NCI-H1694 treated with DMSO at 0.1 percent for 48 hours (cell line): ENCODE data around the gene TMEM255B.

Source experiments
- DNase-seq: peaks from one replicate; lab custom pipeline; 2025; lab: John Stamatoyannopoulos, UW

TMEM255B gene

DNA sequence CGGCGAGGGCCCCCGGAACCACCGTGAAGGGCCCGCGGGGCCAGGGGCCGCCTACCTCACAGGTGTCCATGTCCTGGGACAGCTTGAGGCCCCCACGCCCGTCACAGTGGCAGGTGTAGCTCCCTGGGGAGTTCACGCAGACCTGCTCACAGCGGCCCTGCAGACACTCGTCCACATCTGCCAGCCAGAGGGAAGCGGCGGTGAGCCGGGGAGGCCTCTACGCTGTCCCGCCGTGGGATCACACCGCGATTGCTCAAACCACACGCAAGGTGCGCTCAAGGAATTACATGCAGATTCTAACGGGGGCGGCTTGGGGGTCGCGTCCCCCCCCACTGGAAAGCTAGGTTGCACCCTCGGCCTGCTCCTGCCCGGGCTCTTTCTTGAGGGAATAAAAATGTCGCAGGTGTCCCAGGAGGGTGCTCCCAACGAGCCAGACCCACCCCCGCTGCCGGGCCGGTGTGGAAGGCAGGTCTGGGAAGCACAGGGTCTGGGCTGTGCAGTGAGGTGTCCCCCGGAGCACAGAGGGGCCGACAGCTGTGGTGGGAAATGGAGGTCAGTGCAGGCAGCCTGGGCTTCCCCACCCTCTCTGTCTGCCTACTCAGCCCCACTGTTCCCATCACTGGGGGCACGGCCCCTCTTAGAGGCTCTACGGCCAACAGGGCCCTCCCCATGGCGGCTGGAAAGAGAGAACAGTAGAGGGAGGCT, 75.6 kb downstream of the TMEM255B start:
- DNase-seq, result no peak

DNA sequence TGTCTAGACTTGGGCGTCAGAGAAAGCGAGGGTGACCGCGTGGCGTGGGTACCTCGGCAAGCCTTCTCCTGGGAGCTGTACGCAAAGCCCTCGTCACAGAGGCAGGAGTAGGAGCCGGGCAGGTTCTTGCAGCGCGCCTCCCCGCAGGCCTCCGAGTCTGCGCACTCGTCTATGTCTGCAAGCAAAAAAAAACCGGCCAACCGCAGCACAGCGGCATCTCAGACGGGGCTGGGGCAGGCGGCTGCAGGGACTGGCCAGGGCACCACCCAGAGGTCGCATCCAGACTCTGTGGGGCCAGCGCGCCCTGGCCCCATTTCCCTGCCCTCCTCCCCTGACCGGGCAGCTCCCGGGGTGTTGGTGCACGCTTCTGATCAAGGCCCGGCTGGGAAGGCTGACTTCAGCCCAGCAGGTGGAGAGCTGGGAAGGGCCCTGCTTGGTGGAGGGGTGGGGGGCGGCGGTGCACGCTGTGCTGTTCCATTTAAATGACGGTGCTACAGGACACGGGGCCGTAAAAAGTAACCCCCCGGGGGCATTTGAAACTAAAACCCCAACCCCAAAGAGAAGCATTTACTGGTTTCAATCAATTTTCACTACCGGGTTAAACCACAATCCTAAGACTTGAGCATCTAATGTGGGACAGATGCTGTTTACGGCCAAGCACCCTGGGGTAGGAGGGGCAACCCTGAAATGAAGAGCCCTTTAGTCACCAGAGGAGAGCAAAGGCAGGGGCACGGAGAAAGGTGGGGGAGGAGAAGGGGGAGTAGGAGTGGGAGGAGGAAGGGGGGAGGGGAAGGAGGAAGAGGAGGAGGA, 76.6 kb downstream of the TMEM255B start:
- DNase-seq, result peak; percentile 90

DNA sequence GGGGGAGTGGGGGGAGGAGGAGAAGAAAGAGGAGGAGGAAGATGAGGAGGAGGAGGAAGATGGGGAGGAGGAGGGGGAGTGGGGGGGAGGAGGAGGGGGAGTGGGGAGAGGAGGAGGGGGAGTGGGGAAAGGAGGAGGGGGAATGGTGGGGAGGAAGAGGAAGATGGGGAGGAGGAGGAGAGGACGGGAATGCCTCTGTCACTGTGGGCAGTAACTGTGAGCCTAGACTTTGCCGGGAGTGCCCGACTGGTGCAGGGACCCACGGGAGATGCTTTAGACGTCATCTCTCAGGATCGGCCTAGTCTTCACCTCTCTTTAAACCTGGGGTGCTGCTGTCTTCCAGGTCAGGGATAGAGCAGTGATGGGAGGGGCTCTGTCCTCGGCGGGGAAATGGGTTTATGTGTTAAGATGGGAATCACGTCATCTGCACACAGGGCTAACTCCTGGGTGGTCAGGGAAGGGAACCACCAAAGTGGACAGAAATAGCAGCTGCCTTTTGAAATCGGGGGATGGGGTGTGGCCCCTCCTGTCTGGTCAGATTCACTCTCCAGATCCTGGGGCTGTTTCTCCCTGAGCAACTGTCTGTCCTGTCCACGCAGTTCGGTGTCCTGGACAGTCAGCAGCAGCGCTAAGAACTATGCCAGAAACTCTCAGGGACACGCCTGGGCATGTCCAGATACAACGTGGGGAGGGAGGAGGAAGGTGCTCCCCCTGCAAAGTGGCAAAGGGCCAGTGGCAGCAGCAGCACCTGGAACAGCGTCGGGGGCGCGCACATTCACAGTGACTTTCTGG, 77.9 kb downstream of the TMEM255B start:
- DNase-seq, result peak; percentile 74

DNA sequence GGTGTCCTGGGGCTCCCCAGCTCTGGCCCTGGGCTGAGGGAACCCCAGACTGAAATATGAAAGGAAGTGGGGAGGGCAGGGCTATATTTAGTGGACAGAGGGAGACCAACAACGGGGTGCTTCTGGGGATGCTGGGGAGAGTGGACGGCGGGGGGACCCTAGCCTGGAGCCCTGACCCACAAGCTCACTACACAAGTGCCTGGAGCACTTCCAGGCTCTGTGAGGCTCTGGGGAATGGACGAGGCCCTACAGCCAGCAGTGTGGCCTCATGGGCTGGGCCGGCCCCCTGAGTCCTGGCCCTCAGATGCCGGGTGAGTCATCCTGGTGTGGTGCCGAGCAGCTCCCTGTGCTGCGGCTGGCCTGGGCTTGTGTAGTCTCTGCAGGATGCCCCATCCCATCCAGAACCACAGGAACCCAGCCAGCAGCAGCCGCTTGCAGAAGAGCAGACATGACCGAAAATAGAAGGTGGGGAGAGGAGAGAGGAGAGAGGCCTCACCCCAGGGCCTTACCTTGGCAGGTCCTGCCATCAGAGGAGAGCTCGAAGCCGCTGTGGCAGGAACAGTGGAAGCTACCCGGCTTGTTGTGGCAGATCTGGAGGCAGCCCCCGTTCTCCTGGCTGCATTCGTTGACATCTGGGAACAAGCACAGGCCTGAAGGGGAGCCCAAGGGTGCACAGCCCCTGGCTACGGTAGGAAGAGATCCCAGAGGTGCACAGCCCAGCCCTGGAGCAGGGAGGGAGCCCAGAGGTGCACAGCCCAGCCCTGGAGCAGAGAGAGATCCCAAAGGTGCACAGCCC, 78.7 kb downstream of the TMEM255B start:
- DNase-seq, result peak; percentile 65

DNA sequence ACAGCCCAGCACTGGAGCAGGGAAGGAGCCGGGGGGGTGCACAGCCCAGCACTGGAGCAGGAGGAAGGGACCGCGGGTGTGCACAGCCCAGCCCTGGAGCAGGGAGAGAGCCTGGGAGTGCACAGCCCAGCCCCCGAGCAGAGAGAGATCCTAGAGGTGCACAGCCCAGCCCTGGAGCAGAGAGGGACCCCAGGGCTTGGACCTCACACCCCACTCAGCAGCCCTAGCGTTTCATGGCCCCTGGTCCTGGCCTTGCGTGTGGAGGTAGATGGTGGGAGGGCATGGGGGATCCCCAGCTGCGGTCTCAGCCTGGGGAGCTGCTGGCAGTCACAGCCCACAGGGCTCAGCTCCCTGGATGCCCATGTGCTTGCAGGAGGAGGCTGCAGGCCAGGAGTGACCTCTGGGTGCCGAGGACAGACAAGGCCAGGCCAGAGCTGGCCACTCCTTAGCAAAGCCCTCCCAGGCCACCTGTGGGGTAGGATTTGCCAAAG, 79.7 kb downstream of the TMEM255B start:
- DNase-seq, result no peak

DNA sequence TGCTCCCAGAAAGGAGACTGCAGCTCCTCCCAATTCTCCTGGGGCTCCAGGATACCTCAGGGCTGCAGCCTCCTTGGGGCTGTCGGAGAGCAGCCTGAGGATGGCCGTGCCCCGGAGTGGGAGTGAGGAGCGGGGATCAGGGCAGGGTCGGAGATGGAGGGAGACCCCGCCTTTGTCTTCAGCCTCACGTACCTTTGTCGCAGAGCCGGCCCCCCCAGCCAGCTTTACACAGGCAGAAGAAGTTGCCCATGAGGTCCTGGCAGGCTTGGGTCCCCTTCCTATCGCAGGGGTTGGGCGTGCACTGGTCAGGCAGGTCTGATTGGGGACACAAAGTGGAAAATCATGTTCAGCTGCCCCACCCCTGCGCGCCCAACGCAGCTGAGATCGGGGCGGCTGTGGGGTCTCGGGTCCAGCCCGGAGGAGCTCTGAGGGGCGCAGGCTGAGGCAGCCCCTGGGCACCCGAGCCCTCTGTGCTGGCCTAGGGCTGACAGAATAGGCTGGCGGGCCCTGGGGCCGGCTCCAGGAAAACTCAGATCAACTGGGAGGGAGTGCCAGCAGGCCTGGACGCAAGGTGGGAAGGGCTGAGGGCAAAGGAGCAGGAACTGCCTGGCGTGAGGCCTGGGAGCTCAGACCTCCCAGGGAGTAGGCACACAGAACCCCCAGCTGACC, 80.6 kb downstream of the TMEM255B start:
- no peak for DNase-seq

DNA sequence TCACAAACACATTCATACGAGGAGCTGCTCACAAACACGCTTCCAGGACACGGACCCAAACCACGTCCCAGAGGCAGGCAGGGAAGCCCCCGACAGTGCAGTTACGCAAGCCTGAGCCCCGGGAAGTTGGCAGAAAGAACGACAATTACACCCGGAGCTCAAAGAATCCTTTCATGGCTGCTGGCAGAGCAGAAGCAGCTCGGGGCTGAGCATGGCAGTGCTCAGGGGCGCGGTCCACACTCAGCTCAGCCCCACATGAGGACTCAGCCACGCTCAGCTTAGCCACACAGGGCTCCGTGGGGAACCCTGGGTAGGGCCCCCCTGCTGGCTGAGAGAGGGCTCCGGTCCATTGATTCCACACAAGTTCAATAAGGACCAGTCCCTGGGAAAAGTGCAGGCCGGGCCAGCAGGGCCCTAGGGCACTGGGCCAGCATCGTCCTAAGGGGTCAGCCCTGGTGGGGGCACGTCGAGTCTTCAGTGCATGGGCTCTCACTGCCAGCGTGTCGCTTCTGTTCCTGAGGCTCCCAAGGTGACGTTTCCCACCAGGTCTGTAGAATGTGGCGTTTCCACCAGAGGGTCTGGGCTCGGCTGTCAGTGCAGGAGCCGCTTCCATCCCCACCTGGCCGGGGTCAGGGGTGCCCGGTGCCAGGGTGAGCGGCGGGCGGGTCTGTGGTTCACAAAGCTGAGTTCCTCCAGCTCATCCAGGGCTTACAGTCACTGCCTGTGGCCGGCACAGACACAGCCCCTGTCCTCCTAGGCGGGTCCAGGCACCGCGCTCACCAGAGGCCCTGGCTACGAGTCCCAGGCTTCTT, 81.7 kb downstream of the TMEM255B start:
- DNase-seq, result no peak

DNA sequence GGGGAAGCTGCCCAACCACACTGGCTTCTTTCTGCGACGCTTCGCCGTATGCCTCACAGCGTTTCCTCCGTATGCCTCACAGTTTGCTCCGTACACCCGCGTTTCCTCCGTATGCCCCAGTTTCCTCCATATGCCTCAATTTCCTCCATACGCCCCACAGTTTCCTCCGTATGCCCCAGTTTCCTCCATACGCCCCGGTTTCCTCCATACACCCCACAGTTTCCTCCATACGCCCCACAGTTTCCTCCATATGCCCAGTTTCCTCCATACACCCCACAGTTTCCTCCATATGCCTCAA, 82.3 kb downstream of the TMEM255B start:
- DNase-seq, result no peak

DNA sequence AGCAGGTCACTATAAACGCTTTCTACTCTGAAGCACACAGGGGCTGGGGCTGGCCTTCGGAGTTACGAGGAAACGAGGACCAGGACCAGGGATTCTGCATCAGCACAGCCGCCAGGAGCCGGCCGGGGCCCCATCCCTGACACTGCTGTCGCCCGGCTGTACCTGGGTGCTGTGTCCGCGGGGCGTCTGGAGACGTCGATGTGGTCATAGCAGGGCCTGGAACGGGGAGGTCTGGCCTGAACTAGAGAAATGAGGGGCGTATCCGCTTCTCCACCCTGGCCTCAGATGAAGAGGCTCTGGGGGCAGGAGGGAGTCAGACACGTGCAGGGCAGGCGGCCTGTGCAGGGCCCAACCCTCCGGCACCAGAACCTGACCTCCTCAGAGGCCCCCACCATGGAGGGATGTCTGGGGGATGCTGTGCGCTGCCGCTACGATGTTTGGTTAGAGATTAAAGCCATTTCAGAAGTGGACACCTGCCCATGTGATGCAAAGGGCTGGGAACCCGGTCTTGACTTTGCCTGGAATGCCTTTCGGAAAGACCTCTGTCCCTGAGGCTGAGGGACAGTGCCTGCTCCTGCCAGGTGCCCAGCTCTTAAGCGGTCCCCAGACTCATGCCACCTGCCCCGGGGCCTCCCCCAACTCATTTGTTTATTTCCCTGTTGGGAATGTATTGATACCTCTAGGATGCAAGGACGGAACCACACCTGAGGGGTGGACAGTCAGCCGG, 83.5 kb downstream of the TMEM255B start:
- no peak for DNase-seq

DNA sequence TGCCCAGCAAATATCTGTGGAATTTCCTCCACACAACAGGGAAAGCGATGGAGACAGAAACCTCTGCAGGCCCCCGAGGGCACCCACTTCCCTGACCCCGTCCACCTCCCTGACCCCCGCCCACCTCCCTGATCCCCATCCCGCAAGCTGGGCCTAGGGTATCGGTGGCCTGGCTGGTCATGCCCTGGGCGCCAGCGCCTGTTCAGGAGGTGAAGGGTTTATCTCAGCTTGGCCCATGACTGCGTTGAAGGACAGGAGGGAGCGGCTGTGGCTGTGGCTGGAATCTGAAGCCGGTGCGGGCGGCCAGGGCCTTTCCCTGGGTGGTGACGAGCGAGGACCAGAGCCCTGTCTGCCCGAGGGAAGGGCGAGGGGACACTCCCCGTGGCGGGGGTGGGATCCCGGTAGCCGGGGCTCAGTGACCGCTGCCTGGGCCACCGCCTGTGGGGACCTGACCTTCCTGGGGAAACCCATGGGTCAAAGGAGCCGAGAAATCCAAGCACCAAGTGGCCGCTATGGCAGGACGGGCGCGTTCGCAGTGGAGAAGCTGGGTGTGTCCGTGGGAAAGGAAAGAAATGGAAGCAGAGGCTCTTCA, 84.1 kb downstream of the TMEM255B start:
- DNase-seq, result no peak

DNA sequence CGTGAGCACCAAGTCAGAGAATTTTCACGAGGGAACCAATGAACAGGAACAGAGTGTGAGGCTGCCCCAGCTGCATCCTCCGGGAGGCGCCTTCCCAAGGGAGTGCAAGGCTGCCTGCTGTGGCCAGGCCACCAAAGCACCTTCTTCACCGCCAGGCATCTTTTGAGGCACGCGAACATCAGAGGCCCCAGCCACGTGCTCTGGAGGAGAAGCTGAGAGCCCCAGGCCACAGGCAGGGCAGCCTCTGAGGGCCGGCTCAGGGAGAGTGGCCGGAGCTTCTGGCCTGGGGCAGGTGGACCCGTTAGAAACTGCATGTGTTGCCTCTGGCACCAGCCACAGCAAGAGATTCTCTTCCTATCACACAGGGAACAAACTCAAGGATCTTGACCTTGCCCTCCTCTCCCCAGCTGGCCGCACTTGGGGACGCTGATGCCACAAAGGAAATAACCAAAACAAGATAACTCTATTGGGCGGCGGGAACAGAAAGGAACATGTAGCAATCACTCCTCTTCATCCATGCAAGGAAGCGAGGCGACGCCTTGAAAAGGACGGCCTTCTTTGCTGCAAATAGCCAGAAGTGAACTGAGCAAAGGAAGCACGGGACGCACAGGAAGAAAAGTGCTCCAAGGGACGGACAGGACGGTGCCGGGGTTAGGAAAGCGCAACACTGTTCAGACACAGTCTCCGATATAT, 85.0 kb downstream of the TMEM255B start:
- DNase-seq, result no peak

DNA sequence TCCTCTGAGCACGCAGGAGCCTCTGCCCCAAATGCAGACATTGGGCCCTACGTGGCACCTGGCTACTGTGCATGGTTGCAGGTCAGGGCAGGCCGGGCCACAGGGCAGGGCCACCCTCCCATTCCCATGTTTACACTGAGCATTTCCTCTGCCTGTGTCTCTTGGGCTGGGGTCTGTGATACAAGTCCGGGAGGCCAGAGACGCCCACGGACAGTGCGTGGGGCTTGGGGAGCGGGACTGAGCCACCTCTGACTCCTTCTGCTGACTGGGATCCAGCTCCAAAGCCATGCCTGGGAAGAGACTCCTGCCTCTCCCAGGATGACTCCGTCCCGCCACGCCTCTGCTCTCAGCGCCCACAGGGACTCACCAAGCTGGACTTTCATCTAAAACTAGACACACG, 86.0 kb downstream of the TMEM255B start:
- no peak for DNase-seq

DNA sequence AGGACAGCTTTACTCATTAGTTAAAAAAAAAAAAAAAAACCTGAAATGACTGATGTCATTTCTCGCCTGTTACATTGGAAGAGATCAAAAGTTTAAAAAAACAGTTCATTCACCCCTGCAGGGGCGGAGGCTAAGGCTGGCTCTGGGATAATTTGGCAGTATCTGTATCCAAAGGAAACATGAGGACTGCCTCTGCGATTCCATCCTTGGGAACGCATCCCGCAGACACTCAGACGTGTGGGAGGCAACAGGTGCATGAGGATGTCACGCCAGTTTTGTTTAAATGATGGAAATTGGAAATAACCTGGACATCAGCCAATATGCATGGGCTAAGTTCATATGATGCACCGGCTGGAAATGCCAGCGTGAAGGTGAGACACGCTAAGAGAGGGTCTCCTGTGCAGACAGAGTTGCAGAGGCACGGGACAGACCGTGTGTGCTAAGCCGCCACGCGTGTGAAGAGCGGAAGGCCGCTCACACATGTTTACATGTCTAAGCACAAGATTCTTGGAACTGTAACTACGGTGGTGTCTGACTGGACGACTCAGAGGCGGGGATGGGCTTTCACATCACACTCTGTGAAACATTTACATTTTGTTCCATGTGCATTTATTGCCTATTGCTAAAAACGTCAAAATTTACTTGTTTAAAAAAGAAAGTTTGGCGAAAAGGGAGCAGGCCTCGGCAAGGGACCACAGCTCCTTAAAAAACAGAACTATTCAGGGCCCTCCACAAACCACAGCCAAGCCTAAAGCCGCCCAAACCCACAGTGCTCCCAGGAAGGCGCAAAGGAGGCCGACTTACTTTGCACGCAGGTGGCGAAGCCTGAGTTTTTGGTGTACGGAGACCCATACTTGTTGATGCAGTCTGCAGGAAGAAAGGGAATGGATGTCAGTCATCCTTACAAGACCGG, 87.0 kb downstream of the TMEM255B start:
- DNase-seq, result no peak

DNA sequence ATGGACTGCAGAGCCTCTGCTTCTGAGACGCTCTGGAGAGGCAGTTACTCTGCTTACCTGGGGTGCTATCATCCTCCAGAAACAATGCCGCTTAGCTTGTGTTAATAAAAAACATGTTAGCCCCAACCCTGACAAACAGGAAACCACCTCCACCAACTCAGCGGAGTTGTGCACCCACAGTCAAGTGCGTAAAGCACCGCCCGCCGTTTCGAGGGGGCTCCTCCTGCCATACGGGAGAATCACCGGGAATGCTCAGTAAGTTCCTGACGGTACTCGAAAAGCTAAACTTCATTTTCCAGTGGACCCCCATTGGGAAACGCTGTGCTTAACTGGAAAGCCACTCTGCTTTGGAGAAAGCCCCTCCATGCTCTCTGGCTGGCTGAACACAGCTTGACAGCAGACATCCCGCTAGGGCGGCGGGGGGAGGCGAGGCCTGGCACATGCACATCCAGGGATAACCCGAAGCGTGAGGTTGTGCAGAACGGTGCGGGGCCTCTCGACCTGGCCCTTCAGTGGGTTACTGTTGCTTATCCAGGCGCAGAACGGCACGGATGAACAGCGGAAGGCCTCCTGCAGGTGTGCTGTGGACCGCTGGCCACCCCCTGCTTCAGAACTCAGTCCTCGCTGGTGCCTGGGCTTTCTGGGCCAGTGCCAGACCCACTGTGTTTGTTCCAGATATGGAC, 87.8 kb downstream of the TMEM255B start:
- DNase-seq, result no peak

DNA sequence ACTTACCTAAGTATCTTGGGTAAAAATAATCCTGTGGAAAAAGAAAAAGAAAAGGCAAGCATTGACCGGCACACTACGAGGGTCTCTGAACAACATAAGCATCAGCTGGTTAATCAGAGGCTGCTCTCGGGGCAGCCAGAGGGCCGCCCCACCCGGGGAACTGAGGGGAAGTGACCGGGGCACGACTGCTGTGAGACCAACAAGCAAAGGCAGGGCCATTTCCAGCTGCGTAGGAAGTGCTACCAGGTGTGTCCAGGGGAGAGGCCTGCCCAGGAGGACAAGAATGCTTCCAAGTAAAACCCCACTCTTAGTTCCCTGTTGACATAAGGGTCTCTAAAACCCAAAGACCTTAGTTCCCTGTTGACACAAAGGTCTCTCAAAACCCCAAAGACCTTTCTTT, 89.0 kb downstream of the TMEM255B start:
- no peak for DNase-seq

DNA sequence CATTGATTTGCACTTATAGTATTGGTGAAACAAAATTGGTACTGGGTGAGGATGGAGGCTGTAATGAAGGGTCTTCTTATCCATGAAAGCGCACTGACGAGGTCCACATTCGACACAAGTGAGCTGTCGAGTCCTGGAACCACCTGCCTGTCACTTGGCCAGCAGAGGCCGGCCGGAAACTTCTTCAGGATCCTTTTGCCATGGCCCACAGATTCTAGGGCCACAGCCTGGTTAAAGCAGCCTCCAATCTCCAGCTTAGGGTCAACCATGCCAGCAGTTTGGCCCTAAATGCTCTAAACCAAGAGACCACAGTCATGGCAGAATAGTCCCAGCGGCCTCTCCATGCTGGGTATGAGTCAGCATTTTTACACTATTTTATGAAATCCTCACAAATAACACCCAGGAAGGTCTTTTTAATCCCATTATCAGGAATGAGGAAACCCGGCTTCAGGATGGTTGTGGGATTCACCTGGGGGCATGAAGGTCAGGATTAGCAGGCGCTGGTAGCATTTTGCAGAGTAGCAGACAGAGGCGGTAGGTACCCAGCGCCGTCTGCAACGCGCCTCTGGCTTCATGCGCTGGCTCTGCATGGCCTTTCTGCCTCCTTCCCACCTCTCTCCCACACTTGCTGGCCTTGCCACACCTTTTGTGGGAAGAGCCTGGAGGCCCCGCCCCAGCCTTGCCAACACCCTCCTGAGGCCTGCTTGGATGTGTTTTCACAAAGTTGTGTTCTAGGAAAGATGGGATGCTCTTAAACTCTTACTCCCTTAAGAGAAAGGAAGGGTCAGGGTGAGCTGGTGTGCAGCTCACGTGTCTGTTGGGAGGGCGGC, 89.6 kb downstream of the TMEM255B start:
- DNase-seq, result no peak
